ENCODE results near the gene FAM83G. TPM values are rescaled to one million over a fixed set of nuclear protein-coding genes. Genes with fewer than 3 reads are reported as not detected.

The FAM83G gene
- total RNA-seq, 1 experiment from 2014 or later: 38.7 TPM

GRCh38 chr17:18960241-18960665 lies 44.3 kb downstream of the FAM83G start:
- Histone ChIP-seq H3K9me3 (ENCODE audit: control insufficient read depth, low read depth, low read length) (no peaks in the 10 kb centered on the region), H3K14ac (ENCODE audit: insufficient read depth, low read length) (no peak overlapping the region), H2AFZ (ENCODE audit: low read length) (no peak overlapping the region), H3K79me2 (ENCODE audit: insufficient read depth, low read length) (no peaks in the 10 kb centered on the region), H3K23me2 (ENCODE audit: insufficient read length, low read depth, low read length, poor library complexity, severe bottlenecking) (no peaks in the 10 kb centered on the region), H2AK5ac (ENCODE audit: insufficient read length, low read length) (no peak overlapping the region), H3K79me1 (ENCODE audit: insufficient read depth, low read depth, low read length, poor library complexity, severe bottlenecking) (no peaks in the 10 kb centered on the region), H4K8ac (replicated peaks; ENCODE audit: insufficient read length, low read depth, low read length) (no peak overlapping the region), H3K4ac (ENCODE audit: low read depth, low read length) (no peak overlapping the region), H2BK120ac (ENCODE audit: low read depth, low read length, poor library complexity, severe bottlenecking) (no peak overlapping the region), H2BK5ac (ENCODE audit: insufficient read length, low read length) (no peak overlapping the region), H3K4me1 (ENCODE audit: insufficient read depth, low read length) (no peaks in the 10 kb centered on the region), H3K9ac (ENCODE audit: extremely low read depth, insufficient read length, low read length) (no peak overlapping the region), H3K27ac (ENCODE audit: insufficient read length, low read depth, low read length) (no peak overlapping the region), H3K27me3 (ENCODE audit: insufficient read depth, low read length) (no peaks in the 10 kb centered on the region), H2BK15ac (ENCODE audit: low read depth, low read length) (no peak overlapping the region), H2BK12ac (ENCODE audit: insufficient read length, low read depth, low read length) (no peak overlapping the region), H4K5ac (ENCODE audit: insufficient read length, low read depth, low read length) (no peak overlapping the region), H3K18ac (ENCODE audit: insufficient read length, low read depth, low read length) (no peak overlapping the region), H2BK20ac (ENCODE audit: low read depth, low read length, poor library complexity, severe bottlenecking) (no peak overlapping the region), H4K91ac (ENCODE audit: insufficient read length, low read depth, low read length) (no peak overlapping the region), H3K56ac (ENCODE audit: insufficient read length, low read depth, low read length) (no peak overlapping the region), H3T11ph (ENCODE audit: low read length) (no peak overlapping the region), H3K23ac (ENCODE audit: insufficient read length, low read depth, low read length) (no peak overlapping the region), H4K20me1 (ENCODE audit: control insufficient read depth, insufficient read depth, insufficient read length) (no peaks in the 10 kb centered on the region), H3K4me2 (ENCODE audit: insufficient read depth, insufficient read length, low read length) (no peak overlapping the region)
- no peak overlapping the region for H3K27ac Mint-ChIP-seq
- no peaks in the 10 kb centered on the region for H3K9me3 Mint-ChIP-seq
- H3K4me1 Mint-ChIP-seq: peaks cover 8% of the 10 kb centered on the region in 2 experiments
- no peaks in the 10 kb centered on the region for H3K27me3 Mint-ChIP-seq (ENCODE audit: low read depth)
- H3K4me3 Mint-ChIP-seq: no peak overlapping the region; a peak in 1 of 5 replicates
- no peaks in the 10 kb centered on the region for H3K36me3 Mint-ChIP-seq (ENCODE audit: insufficient read depth in 1 of 3, low read depth in 3 of 3)
- no peak for TF ChIP-seq CTCF (conservative IDR thresholded peaks at IDR 0.05)
- no CpG with 5 or more reads among the region's 15 CpGs for WGBS (ENCODE audit: extremely low coverage, insufficient read length, low lambda C conversion rate)
- DNase-seq: no peak
